KMS-11 (cell line): ENCODE measurements around the gene NEK8.

ENCODE experiments used
- H2AFZ ChIP-seq: fragments of 200-600 bp; sonication (generic); 2 replicates; pipeline ENCODE4 v1.6.1; 2016; ENCODE audit warnings: antibody characterized with exemption, mixed run types, low read depth
- H3K27ac ChIP-seq: fragments of 200-600 bp; sonication (generic); 2 replicates; pipeline ENCODE4 v1.6.1; 2016; ENCODE audit warnings: mild to moderate bottlenecking, mixed run types
- H3K27me3 ChIP-seq: fragments of 200-600 bp; sonication (generic); 2 replicates; pipeline ENCODE4 v1.6.1; 2017; ENCODE audit warnings: mild to moderate bottlenecking, low read depth, mixed run types, moderate library complexity; ENCODE audit not compliant: insufficient read depth
- H3K36me3 ChIP-seq: fragments of 200-600 bp; sonication (generic); 2 replicates; pipeline ENCODE4 v1.6.1; 2017; ENCODE audit warnings: mild to moderate bottlenecking, mixed run types; ENCODE audit not compliant: insufficient read depth
- H3K4me1 ChIP-seq: fragments of 200-600 bp; sonication (generic); 2 replicates; pipeline ENCODE4 v1.6.1; 2016; ENCODE audit warnings: mild to moderate bottlenecking, low read depth, mixed run types; ENCODE audit not compliant: poor library complexity, severe bottlenecking
- H3K4me2 ChIP-seq: fragments of 200-600 bp; sonication (generic); 2 replicates; pipeline ENCODE4 v1.7.0; 2016; ENCODE audit warnings: mild to moderate bottlenecking, mixed run types
- H3K4me3 ChIP-seq: fragments of 200-600 bp; sonication (generic); IDR thresholded peaks from 2 replicates; pipeline ENCODE4 v1.6.1; 2017; ENCODE audit warnings: low read depth, low read length, mixed read lengths; ENCODE audit not compliant: insufficient read depth
- H3K79me2 ChIP-seq: fragments of 200-600 bp; sonication (generic); 2 replicates; pipeline ENCODE4 v1.6.1; 2016; ENCODE audit warnings: low read depth, mixed run types; ENCODE audit not compliant: insufficient read depth
- H3K9ac ChIP-seq: fragments of 200-600 bp; sonication (generic); 2 replicates; pipeline ENCODE4 v1.6.1; 2016; ENCODE audit warnings: mild to moderate bottlenecking, mixed run types
- H4K20me1 ChIP-seq: fragments of 200-600 bp; sonication (generic); 2 replicates; pipeline ENCODE4 v1.6.1; 2016; ENCODE audit warnings: mild to moderate bottlenecking, mixed run types; ENCODE audit not compliant: insufficient read depth
- TF ChIP-seq, protein P1 (sequence below): fragments of 200-600 bp; sonication (generic); conservative IDR thresholded peaks from 2 replicates; pipeline ENCODE4 v1.6.1; 2017; ENCODE audit warnings: low read depth, mild to moderate bottlenecking, antibody characterized with exemption, low read length, moderate library complexity, mixed read lengths

Gene NEK8

DNA sequence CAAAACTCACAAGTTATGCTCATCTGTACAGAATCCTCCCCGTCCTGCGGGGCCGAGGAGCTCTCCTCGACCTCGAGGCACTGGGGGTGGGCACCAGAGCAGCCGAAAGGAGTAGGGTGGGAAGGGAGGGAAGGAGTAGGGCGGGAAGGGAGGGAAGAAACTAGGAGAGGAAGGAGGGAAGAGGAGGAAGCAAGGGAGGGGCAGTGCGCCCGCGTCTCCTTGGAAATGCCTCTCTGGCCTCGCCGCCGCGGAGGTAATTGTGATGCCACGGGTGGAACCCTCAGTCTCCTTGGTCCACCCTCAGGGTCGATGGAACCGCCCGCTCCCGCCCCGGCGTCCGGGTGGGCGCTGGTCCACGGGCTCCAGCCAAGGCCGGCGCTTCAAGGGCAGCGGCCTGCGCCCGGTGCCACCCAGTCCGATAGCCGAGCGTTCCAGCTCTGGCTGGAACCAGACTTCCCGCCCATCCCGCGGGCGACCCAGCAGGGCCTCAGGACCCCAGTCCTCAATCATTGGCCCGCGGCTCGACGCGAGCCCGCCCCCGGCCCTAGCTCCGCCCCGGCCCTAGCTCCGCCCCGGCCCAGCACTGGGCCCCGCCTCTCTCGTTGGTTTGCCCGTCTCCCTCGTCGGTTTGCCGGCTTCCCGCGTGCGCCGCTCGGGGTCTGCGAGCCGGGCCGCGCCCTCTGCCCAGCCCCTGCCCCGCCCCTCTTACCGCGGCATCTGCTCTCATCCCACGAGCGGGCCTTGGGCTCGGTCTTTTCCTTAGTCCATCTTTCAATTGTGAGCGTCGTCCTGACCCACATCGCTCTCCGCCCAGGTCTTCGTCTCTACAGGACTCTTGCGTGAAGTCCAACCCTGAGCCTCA lies 17.5 kb upstream of the NEK8 start:
- Histone ChIP-seq H3K4me2 (peak overlapping the region; percentile 58), H4K20me1 (no peaks in the 10 kb centered on the region), H2AFZ (peak overlapping the region; percentile 66), H3K4me3 (no peak overlapping the region), H3K27me3 (peaks cover 18% of the 10 kb centered on the region), H3K9ac (peak overlapping the region; percentile 28; the same call in 1 of the 2 replicates), H3K4me1 (no peaks in the 10 kb centered on the region), H3K36me3 (no peaks in the 10 kb centered on the region), H3K79me2 (no peaks in the 10 kb centered on the region), H3K27ac (no peak overlapping the region)
- TF ChIP-seq, protein P1, sequence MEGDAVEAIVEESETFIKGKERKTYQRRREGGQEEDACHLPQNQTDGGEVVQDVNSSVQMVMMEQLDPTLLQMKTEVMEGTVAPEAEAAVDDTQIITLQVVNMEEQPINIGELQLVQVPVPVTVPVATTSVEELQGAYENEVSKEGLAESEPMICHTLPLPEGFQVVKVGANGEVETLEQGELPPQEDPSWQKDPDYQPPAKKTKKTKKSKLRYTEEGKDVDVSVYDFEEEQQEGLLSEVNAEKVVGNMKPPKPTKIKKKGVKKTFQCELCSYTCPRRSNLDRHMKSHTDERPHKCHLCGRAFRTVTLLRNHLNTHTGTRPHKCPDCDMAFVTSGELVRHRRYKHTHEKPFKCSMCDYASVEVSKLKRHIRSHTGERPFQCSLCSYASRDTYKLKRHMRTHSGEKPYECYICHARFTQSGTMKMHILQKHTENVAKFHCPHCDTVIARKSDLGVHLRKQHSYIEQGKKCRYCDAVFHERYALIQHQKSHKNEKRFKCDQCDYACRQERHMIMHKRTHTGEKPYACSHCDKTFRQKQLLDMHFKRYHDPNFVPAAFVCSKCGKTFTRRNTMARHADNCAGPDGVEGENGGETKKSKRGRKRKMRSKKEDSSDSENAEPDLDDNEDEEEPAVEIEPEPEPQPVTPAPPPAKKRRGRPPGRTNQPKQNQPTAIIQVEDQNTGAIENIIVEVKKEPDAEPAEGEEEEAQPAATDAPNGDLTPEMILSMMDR, result no peak

DNA sequence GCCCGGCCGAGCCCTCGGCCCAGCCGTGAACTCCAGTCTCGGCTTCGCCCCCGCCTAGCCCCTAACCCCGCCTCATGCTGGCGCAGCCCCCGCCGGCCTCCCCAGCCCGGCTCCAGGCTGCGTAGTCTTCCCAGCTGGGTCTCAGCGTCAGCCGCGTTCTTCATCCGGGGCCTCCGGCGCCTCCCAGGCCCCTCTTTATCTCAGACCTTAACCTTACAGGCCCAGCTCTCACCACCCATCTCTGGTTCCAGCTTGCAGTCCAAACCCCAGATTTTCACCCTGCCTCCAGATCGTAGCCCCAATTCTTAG lies 16.9 kb upstream of the NEK8 start, which contains the start of gene PROCA1:
TSS of gene PROCA1 (minus strand) at position 166 of the 309 bp plus-strand sequence. CDS start 228 bp downstream, outside the sequence.
- no peak within 1 kb of the TSS for H3K27ac ChIP-seq
- peak within 1 kb of the TSS; percentile 28; the same call in 1 of the 2 replicates for H3K9ac ChIP-seq
- H3K4me1 ChIP-seq, result no peaks in the 10 kb centered on the region
- no peaks in the 10 kb centered on the region for H4K20me1 ChIP-seq
- peak within 1 kb of the TSS; percentile 58 for H3K4me2 ChIP-seq
- H3K27me3 ChIP-seq, result peaks cover 23% of the 10 kb centered on the region
- no peaks in the 10 kb centered on the region for H3K36me3 ChIP-seq
- H3K79me2 ChIP-seq, result no peaks in the 10 kb centered on the region
- no peak within 1 kb of the TSS for H3K4me3 ChIP-seq
- TF ChIP-seq, protein P1, result no peak
- peak within 1 kb of the TSS; percentile 66 for H2AFZ ChIP-seq

DNA sequence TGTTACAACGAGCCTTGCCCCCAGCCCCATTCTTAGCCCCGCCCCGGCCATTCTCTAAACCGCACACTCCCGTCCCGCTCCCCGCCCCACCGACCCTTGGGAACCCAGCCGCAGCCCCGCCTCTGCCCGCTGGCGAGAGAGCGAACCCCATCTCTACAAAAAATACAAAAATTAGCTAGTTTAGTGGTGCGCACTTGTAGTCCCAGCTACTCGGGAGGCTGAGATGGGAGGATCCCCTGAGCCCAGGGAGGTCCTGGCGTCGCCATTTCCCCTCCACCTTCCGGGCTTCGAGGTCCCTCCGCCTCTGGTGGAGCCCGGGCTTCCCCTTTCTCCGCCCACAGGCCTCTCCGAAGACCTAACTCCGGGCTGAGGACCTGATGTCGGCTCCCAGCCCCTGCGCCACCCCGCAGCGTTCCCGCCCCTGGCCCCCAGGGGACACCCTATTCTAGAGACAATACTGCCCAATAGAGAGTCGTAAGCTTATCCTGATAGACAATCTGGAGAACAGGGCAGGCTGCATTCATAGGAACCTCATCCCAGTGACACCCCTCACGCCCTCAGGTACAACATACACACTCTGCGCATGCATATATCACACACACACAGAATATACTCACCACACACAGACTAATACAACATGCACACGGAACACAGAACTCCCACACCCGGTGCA lies 16.4 kb upstream of the NEK8 start:
- no peaks in the 10 kb centered on the region for H3K4me1 ChIP-seq
- TF ChIP-seq, protein P1, result no peak
- no peaks in the 10 kb centered on the region for H3K36me3 ChIP-seq
- H2AFZ ChIP-seq, result peak overlapping the region; percentile 66
- H3K79me2 ChIP-seq, result no peaks in the 10 kb centered on the region
- peak overlapping the region; percentile 58; the same call in 1 of the 2 replicates for H3K4me2 ChIP-seq
- no peak overlapping the region for H3K4me3 ChIP-seq
- peaks cover 24% of the 10 kb centered on the region for H3K27me3 ChIP-seq
- H3K27ac ChIP-seq, result no peak overlapping the region
- H4K20me1 ChIP-seq, result no peaks in the 10 kb centered on the region
- H3K9ac ChIP-seq, result no peak overlapping the region

DNA sequence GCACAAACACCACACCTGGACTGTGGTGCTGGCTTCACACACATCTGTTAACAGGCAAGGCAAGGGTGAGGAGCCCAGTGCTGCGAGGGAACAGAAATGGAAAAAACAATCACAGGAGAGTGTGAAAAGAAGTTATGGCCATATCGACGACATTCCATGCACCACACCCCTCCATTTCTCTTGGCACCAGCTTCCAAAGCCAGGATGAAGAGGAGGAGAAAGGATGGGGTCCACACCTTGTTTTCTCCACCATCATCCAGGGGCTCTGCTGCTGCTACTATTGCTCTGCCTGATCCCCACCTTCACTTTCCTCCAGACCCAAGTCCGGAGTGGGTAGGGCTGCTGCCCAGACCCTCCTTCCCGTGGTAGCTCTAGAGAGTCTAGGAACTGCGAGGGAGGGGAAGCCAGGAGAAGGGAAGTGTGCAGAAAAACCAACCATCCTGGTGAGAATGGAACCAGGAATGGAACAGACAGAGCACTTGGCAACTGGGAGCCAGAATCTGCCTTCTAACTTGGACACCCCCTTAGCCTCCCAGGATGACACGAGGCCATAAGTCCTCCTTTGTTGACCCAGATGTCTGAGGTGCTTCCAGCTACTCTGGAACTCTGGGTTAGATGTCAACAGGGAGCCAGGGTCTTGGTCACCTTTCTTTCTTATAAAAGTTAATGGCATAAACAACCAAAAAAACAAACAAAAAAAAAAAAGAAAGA lies 15.7 kb upstream of the NEK8 start:
- Histone ChIP-seq H2AFZ (no peak overlapping the region), H3K4me1 (no peaks in the 10 kb centered on the region)

More for the DNA sequence above, 15.7 kb upstream of the NEK8 start:
- Histone ChIP-seq H3K27me3 (peaks cover 24% of the 10 kb centered on the region), H3K27ac (no peak overlapping the region), H3K9ac (no peak overlapping the region), H3K79me2 (no peaks in the 10 kb centered on the region), H3K4me3 (no peak overlapping the region), H3K4me2 (no peak overlapping the region), H3K36me3 (no peaks in the 10 kb centered on the region), H4K20me1 (no peaks in the 10 kb centered on the region)
- TF ChIP-seq, protein P1, result no peak
